Bone marrow (tissue), 2 donors: ENCODE measurements around the gene SLC25A21.

Experiments
- DNase-seq, 2 donors: peaks; one replicate each; lab custom pipeline; 2025; lab: John Stamatoyannopoulos, UW

The SLC25A21 gene

GRCh38 chr14:37045340-37046061, 126.9 kb downstream of the SLC25A21 start:
- DNase-seq = no peak

- no peak for DNase-seq
Measured at GRCh38 chr14:37037636-37038387, 134.6 kb downstream of the SLC25A21 start.

DNA sequence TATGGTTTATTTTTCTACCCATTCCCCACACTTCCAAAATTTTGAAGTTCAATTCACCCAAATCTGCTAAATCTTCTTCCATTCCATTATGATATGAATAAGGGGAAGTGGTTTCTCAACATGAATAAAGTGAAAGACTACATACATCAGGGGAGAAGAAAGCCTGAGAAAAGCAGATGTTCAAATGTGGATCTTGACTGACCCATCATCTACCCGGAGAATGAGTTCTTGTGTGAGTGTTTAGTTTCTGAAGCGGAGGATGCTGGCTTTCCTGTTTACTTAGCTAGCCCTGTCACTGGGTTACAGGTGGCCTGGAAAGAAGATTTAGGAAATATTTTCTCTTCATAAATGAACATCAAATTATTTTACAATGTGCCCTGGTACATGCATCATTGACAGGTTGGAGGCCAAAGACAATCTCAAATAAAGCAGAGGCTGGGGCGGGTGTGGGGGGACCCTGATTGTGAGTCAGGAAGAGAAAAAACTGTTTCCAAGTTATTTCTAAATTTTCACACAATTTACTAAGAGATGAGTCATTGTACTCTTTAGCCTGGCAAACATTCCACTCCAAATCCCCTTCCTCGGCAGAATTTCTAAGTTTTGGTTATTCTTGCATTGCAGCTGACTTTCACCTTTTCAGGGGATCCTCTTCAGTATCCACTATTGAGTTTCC, 135.6 kb downstream of the SLC25A21 start:
- no peak for DNase-seq

DNA sequence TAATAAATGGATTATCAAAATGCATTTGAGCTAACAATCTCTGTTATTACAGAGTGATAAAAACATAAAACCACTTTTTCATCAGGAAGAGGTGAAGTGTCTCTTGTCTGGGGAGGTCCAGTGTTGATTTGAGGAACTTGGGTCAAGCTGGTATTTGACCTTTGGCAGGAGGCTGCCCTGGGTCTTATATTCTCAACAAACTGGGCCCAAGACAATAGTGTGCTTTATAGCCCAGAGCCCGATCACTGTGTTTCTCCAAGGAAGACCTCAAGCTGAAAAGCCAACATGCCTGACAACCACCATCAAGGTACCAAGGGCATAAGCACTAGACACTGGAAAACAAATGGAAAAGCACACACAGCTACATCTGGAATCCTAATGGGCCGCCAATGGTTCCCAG, 137.0 kb downstream of the SLC25A21 start:
- DNase-seq = no peak

DNA sequence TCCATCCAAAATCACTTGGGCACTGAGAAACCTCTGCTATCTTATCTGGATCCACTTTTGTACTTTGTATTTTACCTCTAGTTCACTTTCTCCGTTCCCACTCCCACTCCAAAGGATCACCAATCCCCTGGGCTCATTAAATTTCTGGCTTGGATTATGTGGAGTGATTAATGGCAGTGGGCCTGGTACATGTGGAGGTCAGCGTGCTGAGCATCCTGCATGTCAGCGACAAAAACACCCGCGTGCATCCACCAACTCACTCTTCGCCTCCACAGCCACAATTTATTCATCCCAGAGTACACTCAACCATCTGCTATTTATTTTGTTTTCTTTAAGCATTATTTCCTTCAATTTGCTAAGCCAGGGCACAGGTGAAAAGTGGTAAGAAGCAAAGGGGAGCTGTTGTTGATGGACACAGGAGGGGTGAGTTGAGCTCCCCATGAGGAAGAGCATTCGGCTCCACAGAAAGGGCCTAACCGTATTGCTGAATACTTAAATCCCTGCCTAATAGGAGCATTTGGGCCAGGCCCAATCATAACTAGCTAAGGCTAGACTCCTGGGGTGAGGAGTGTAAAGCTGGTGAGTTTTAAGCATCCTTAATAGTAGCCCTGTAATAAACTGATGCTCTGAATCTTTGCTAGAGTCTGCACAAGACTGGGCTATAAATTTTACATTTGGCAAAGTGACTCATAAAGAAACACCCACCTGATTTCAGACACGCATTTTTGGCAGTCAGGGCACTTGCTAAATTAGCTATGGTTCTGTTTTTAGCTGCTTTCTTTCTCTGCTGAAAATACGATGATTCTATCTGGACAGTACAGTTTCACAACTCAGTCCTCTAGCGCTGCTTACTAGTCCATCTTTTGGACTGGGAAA, 137.8 kb downstream of the SLC25A21 start:
- no peak for DNase-seq

GRCh38 chr14:37032863-37033262, 139.5 kb downstream of the SLC25A21 start:
- DNase-seq = no peak

DNA sequence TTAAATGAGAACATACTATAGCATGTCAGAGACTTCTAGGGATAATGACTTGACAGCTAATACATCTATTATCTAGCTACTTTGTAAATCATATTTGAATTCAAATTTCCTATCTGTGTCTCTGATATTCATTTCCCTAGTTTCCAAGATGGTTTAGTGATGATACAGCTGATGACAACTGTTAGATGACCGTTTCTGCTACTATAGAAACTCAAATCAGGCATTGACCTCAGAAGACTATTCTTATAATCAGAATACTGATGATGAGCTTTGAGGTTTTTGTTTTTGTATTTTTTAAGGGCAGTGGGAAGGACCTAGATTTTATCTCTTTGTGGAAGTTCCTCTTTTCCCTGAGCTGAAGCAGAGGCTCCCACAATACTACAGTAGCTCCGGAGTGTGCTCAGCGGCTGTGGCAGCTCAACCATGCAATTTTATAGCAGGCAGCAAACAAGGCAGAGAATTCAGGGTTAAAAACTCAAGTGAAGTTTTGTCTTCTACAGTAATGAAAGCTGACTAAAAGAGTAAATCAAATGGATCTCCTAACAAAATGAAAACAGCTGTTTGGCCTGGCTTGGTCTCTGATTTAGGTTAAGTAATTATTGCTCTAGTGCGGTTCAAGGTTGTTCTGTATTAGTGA, 145.1 kb downstream of the SLC25A21 start:
- no peak for DNase-seq

DNA sequence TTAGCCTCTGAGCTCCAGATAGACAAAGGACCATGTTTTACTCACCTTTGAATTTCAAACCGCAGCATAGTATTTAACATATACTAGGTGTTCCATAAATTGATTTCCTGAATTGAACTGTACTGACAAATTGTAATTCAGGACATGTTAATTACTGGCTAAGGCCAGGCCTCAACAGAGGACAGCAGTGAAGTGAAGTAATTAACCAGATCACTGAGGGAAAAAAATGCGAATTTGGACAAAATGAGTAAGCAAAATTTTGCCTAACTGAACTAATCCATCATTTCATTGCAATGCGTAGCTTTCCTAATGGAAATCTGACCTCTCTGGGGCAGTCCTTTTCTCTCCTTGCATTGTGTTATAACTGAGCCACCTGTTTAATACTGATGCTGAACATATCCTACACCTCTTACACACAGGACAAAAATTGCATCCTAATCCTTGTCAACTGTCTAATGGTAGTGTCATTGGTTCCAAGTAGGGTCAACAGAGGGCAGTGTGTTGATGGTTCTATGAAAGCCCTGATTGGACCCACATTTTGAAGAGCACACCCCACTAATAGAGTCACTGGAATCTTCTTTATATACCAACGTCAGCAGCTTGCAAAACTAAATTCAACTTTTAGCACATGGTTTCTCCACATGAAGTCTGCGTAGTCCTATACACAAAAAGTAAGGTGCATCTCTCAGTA, 148.4 kb downstream of the SLC25A21 start:
- no peak for DNase-seq

GRCh38 chr14:37021390-37021789, 151.0 kb downstream of the SLC25A21 start:
- no peak for DNase-seq

DNA sequence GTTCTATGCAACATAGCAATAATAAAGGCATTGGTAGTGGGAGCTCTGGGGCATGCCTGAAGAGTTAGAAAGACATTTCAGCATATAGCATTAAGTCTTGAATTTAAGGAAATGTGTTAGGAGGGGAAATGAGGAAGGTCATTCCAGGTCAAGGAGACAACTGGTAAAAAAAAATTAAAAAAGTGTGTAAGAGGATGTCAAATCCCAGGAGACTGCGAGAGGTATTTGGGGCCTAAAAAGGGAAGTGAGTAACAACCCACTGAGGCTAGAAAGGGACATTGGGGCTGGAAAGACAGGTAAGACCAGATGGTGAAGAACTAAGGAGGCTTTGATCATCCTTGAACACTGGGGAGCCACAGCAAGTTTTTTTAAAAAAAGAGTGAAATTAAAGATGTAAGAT, 152.9 kb downstream of the SLC25A21 start:
- DNase-seq = no peak

GRCh38 chr14:37018571-37019240, 153.7 kb downstream of the SLC25A21 start:
- DNase-seq = no peak

- no peak for DNase-seq
Measured at GRCh38 chr14:37013078-37013477, 159.3 kb downstream of the SLC25A21 start.

DNA sequence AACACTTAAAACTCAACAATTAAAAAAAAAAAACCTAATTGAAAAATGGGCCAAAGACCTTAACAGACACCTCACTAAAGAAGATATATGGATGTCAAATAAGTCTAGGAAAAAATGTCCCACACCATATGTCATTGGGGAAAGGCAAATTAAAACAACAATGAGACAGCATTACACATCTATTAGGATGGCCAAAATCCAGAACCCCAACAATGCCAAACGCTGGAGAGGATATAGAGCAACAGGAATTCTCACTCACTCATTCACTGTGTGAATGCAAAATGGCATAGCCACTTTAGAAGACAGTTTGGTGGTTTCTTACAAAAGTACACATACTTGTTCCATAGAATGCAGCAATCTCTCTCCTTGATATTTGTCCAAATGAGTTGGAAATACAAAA, 173.7 kb downstream of the SLC25A21 start:
- no peak for DNase-seq

GRCh38 chr14:36997843-36998242, 174.6 kb downstream of the SLC25A21 start:
- DNase-seq = no peak

- DNase-seq = no peak
Measured at GRCh38 chr14:36996857-36997590, 175.4 kb downstream of the SLC25A21 start.

DNA sequence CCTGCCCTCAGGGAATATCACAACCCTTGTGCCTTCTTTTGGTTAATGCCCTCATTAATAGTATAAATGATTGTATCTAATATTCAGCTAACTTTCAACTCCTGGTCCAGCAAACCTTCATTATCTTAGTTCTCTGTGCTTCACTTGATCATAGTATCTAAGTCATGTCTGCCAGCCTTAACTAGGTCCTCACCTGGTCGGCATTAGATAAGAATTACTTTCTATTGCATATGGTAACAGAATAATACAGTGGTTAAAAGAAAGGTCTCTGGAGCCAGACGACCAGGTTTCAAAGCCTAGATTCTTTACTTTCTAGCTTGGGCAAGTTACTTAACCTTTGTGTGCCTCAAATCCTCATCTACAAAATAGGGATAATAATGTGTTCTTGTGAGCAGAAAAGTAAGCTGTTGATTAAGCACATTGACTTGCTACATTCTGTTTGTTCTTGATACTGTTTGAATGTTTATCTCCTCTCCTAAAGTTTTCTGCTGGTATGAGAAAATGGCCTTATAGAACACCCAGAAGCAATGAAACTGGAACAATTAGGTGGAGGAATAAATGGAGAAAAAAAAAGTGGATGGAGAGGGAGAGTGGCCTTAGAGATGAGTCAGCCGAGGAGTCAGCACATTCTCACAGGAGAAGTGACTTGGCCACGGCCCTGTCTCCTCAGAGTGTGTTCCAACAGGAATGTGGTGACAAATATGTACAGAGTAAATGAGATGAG, 176.1 kb downstream of the SLC25A21 start:
- no peak for DNase-seq

GRCh38 chr14:36989806-36990205, 182.6 kb downstream of the SLC25A21 start:
- no peak for DNase-seq

DNA sequence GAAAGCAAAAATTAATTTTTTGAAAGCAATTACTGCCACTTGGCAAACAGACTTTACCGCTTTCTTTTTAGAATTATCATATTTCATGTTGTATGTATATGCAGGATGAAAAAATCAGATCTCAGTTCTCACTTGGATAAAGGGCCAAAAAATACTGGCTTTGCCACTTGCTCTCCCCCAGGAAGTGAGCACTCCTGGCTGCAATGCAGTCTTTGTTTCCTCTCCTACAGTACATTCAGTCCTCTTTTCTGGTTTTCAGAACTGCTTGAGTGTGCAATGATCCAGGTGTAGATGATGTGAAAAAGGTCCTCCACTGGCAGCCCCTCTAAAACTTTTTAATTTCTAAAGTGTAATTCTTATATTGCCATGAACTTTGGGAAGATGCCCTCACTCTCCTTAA, 183.4 kb downstream of the SLC25A21 start:
- DNase-seq = no peak

DNA sequence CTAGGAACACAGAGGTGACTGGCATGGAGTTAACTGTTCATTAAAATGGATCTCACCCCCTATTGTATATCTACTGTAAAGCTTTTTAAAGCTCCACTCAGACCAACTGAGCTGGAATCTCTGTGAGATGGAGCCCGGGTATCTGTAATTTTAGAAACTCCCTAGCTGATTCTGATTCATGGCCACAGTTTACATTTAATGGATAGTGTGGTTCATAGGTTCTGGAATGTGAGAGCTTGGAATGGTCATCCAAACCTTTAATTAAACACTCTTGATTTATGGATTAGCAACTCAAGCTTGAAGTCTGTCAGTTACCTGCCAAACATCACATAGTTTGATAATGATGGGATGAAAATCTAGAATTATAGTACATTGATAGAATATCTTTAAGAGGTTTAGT, 183.8 kb downstream of the SLC25A21 start:
- DNase-seq = no peak
